A673 (cell line): ENCODE results near the gene MISP3.

ENCODE experiments used
- CTCF ChIP-seq: fragments of 300-800, 200-600 bp; sonication (generic); conservative IDR thresholded peaks from 2 replicates; pipeline ENCODE4 v1.5.1; 2017; ENCODE audit warnings: low read depth, mild to moderate bottlenecking, antibody characterized with exemption, low read length, moderate library complexity, mixed read lengths
- EZH2 ChIP-seq: fragments of 200-600 bp; sonication (generic); IDR thresholded peaks from 2 replicates; pipeline ENCODE4 v1.6.1; 2017; ENCODE audit warnings: borderline replicate concordance, low read depth, mild to moderate bottlenecking, mixed read lengths, antibody characterized with exemption, low read length; ENCODE audit not compliant: poor library complexity, severe bottlenecking

DNA sequence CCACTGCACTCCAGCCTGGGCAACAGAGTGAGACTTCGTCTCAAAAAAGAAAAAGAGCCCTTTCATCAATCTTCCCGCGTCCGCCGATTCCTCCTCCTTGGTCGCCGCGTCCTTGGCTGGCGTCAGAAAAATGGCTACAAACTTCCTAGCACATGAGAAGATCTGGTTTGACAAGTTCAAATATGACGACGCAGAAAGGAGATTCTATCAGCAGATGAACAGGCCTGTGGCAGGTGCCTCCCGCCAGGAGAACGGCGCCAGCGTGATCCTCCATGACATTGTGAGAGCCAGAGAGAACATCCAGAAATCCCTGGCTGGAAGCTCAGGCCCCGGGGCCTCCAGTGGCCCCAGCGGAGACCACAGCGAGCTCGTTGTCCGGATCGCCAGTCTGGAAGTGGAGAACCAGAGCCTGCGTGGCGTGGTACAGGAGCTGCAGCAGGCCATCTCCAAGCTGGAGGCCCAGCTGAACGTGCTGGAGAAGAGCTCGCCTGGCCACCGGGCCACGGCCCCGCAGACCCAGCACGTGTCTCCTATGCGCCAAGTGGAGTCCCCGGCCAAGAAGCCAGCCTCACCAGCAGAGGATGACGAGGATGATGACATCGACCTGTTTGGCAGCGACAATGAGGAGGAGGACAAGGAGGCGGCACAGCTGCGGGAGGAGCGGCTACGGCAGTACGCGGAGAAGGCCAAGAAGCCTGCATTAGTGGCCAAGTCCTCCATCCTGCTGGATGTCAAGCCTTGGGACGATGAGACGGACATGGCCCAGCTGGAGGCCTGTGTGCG, 2.1 kb upstream of the MISP3 start:
- no peak for TF ChIP-seq CTCF
- TF ChIP-seq EZH2 = no peak
